Measurements from ENCODE around the gene TRANK1.
"Not testable (repeated sequence)": the region's sequence is repeated elsewhere in the genome, so short reads cannot be mapped to it uniquely, and the experiment has no call there.

TRANK1 gene

GRCh38 chr3:36905545-36905944 is 39.3 kb downstream of the TRANK1 start:
- no peaks in the 10 kb centered on the region for H3K27me3 ChIP-seq (ENCODE audit: insufficient read depth, poor library complexity, severe bottlenecking)
- no peak for DNase-seq (ENCODE audit: low read depth in 1 of 2, low spot score in 1 of 2)
- no peak overlapping the region for H3K4me3 ChIP-seq (replicated peaks; ENCODE audit: insufficient read depth, low read length)
- no peak for TF ChIP-seq SPI1 (IDR thresholded peaks at IDR 0.05; ENCODE audit: borderline replicate concordance, low read depth)
- no peak for TF ChIP-seq CTCF (IDR thresholded peaks at IDR 0.05; ENCODE audit: insufficient read depth, low read length)
- TF ChIP-seq REST (IDR thresholded peaks at IDR 0.05; ENCODE audit: insufficient replicate concordance, low read depth), result no peak
- TF ChIP-seq GABPA (IDR thresholded peaks at IDR 0.05; ENCODE audit: low read depth), result no peak
- no peak for TF ChIP-seq POLR2AphosphoS5 (IDR thresholded peaks at IDR 0.05; ENCODE audit: low read depth)
- no peak overlapping the region for H3K27ac ChIP-seq (replicated peaks)

- Histone ChIP-seq H3K4me3 (replicated peaks; ENCODE audit: insufficient read depth, low read length) (no peak overlapping the region), H3K27ac (replicated peaks) (no peak overlapping the region; the same call in 1 of the 2 replicates), H3K27me3 (ENCODE audit: insufficient read depth, poor library complexity, severe bottlenecking) (no peaks in the 10 kb centered on the region)
- TF ChIP-seq POLR2AphosphoS5 (IDR thresholded peaks at IDR 0.05; ENCODE audit: low read depth), result no peak
- TF ChIP-seq CTCF (IDR thresholded peaks at IDR 0.05; ENCODE audit: insufficient read depth, low read length), result peak; percentile 55
- no peak for TF ChIP-seq GABPA (IDR thresholded peaks at IDR 0.05; ENCODE audit: low read depth)
- TF ChIP-seq SPI1 (IDR thresholded peaks at IDR 0.05; ENCODE audit: borderline replicate concordance, low read depth), result no peak
- TF ChIP-seq REST (IDR thresholded peaks at IDR 0.05; ENCODE audit: insufficient replicate concordance, low read depth), result no peak
- DNase-seq (ENCODE audit: low read depth in 1 of 2, low spot score in 1 of 2), result peak in 1 of 2 experiments; percentile 55
These were observed 40.2 kb downstream of the TRANK1 start for GRCh38 chr3:36904641-36905040.

GRCh38 chr3:36904065-36904464 is 40.8 kb downstream of the TRANK1 start:
- not testable (repeated sequence) for H3K27me3 ChIP-seq (ENCODE audit: insufficient read depth, poor library complexity, severe bottlenecking); H3K27ac ChIP-seq (replicated peaks); H3K4me3 ChIP-seq (replicated peaks; ENCODE audit: insufficient read depth, low read length); DNase-seq (ENCODE audit: low read depth in 1 of 2, low spot score in 1 of 2)

- Histone ChIP-seq H3K4me3 (replicated peaks; ENCODE audit: insufficient read depth, low read length) (no peak overlapping the region), H3K27ac (replicated peaks) (no peak overlapping the region), H3K27me3 (ENCODE audit: insufficient read depth, poor library complexity, severe bottlenecking) (no peaks in the 10 kb centered on the region)
- no peak for TF ChIP-seq CTCF (IDR thresholded peaks at IDR 0.05; ENCODE audit: insufficient read depth, low read length)
- TF ChIP-seq REST (IDR thresholded peaks at IDR 0.05; ENCODE audit: insufficient replicate concordance, low read depth), result no peak
- no peak for TF ChIP-seq GABPA (IDR thresholded peaks at IDR 0.05; ENCODE audit: low read depth)
- TF ChIP-seq POLR2AphosphoS5 (IDR thresholded peaks at IDR 0.05; ENCODE audit: low read depth), result no peak
- TF ChIP-seq SPI1 (IDR thresholded peaks at IDR 0.05; ENCODE audit: borderline replicate concordance, low read depth), result no peak
- DNase-seq (ENCODE audit: low read depth in 1 of 2, low spot score in 1 of 2), result no peak
These were observed 41.6 kb downstream of the TRANK1 start for GRCh38 chr3:36903119-36903882.
